Stimulated activated naive CD4-positive, alpha-beta T cell (primary cell): Measurements from ENCODE around the gene ZNF324B.
"Not testable (repeated sequence)": the region's sequence is repeated elsewhere in the genome, so short reads cannot be mapped to it uniquely, and the experiment has no call there.

Experiments
- DNase-seq, 6 experiments: peaks; one replicate each; lab custom pipeline; 2025; lab: John Stamatoyannopoulos, UW

Gene ZNF324B

GRCh38 chr19:58480481-58480830 is 29.0 kb downstream of the ZNF324B start:
- no peak for DNase-seq

- DNase-seq = no peak
Measured at GRCh38 chr19:58480831-58481230, 29.4 kb downstream of the ZNF324B start.

GRCh38 chr19:58482372-58482771 is 30.9 kb downstream of the ZNF324B start:
- DNase-seq = no peak

GRCh38 chr19:58483776-58484175 is 32.4 kb downstream of the ZNF324B start:
- no peak for DNase-seq

- not testable (repeated sequence) for DNase-seq
Measured at GRCh38 chr19:58484349-58484748, 32.9 kb downstream of the ZNF324B start.

- no peak for DNase-seq
Measured at GRCh38 chr19:58491393-58491792, 40.0 kb downstream of the ZNF324B start.

GRCh38 chr19:58492265-58492664 is 40.8 kb downstream of the ZNF324B start:
- DNase-seq = no peak

- DNase-seq = no peak
Measured at GRCh38 chr19:58497634-58498170, 46.3 kb downstream of the ZNF324B start.

- DNase-seq = no peak
Measured at GRCh38 chr19:58498316-58499020, 47.0 kb downstream of the ZNF324B start.

GRCh38 chr19:58499021-58499927 is 47.9 kb downstream of the ZNF324B start:
- DNase-seq = peak; percentile 80 to 95 (median 88)

GRCh38 chr19:58500242-58500641 is 48.8 kb downstream of the ZNF324B start:
- DNase-seq = no peak
